ENCODE measurements around the gene PPP1R12B.
"Not testable (repeated sequence)": the region's sequence is repeated elsewhere in the genome, so short reads cannot be mapped to it uniquely, and the experiment has no call there.

PPP1R12B gene

DNA sequence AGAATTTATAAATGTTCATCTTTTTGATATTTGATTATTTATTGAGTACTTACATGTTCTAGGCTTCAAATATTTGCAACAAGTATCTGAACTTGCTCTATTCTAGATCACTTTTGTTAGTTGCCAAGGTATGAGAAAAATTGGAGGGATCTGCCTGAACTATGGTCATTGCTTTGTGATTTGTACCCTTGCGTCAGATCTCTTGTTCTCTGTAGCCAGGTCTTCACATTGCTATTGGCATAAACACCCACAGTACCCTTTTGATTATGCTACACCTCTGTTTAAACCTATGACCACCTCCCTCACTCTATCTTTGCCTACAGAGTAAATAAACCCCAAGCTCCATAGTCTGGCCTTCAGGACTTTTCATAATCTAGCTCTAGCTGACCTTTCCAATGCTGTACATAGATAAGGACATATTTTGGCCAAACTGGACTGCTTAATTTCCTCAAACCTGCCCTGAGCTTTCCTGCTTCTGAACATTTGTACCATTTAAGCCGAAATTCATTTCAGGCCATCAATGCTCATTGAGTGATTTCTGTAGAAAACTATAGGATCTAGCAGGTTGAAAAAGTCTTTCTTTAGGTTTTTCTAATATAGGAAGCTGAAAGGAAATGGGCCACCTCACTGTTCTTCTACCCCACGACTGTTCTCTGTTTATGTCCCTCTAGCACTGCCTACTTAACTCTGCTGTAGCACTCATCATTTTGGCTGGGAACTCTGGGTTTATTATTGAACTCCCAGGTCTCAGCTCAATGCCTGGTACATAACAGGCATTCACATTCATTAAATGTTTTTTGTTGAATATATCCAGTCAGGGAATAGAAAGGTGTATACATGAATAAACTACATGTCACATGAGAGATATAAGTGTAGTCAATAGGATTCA lies 84.9 kb downstream of the PPP1R12B start:
- H3K4me3 ChIP-seq (replicated peaks in 1 of 2; ENCODE audit: low read depth in 2 of 2, low read length in 2 of 2) = no peak overlapping the region
- TF ChIP-seq, protein P1, sequence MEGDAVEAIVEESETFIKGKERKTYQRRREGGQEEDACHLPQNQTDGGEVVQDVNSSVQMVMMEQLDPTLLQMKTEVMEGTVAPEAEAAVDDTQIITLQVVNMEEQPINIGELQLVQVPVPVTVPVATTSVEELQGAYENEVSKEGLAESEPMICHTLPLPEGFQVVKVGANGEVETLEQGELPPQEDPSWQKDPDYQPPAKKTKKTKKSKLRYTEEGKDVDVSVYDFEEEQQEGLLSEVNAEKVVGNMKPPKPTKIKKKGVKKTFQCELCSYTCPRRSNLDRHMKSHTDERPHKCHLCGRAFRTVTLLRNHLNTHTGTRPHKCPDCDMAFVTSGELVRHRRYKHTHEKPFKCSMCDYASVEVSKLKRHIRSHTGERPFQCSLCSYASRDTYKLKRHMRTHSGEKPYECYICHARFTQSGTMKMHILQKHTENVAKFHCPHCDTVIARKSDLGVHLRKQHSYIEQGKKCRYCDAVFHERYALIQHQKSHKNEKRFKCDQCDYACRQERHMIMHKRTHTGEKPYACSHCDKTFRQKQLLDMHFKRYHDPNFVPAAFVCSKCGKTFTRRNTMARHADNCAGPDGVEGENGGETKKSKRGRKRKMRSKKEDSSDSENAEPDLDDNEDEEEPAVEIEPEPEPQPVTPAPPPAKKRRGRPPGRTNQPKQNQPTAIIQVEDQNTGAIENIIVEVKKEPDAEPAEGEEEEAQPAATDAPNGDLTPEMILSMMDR (IDR thresholded peaks at IDR 0.05; ENCODE audit: low read depth, low read length) = no peak
- no peak for DNase-seq (ENCODE audit: low read depth in 2 of 2)

DNA sequence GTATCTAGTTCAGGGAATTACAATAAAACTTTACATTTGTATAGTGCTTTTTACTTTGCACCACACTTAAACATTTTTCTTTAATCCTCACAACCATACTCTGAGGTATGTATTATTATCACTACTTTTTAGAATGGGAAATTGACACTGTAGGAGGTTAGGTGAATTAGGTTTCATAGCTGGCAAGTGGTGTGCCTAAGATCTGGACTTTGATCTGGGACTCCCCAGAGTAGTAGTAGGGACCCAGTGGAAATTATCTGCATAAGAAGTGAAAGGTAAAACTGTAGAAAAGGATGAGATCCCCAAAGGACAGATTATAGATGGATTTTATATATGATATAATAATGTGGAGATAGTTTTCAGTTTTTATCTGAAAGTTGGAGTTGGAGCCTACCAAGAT lies 85.6 kb downstream of the PPP1R12B start:
- TF ChIP-seq, protein P1 (IDR thresholded peaks at IDR 0.05; ENCODE audit: low read depth, low read length) = no peak
- no peak for DNase-seq (ENCODE audit: low read depth in 2 of 2)
- H3K4me3 ChIP-seq (replicated peaks in 1 of 2; ENCODE audit: low read depth in 2 of 2, low read length in 2 of 2) = no peak overlapping the region

DNA sequence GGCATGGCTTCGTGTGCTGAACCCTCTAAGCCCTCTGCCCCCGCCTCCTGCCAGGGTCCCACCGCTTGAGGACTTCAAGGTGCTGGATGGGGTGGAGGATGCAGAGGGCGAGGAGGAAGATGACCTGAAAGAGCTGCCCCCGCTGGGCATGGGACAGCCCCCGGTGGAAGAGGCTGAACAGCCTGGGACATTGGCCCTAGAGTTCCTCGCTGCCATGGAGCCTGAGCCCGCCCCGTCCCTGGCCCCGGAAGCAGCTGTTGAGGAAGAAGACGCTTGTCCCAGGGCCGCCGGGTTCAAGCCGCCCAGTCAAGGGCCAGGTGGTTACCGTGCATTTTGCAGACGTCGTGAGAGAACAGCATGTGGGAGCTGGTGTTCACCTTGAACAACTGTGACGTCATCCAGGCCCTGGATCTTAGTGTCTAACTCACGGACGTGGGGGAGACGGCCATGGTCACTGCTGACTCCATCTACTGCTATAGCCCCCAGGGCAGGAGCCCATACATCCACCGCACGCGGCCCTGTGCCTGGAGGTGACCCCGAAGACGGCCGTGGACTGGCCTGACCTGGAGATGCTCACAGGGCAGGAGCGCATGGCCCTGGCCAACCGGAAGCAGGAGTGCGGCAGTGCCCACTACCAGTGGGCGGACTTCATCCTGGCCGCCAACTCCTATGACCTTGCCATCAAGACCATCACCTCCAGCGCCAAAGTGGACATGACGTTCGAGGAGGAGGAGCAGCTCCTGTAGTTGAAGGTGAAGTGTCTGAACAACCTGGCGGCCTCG lies 90.1 kb downstream of the PPP1R12B start:
- H3K4me3 ChIP-seq (replicated peaks in 1 of 2; ENCODE audit: low read depth in 2 of 2, low read length in 2 of 2) = no peak overlapping the region
- TF ChIP-seq, protein P1 (IDR thresholded peaks at IDR 0.05; ENCODE audit: low read depth, low read length) = no peak
- no peak for DNase-seq (ENCODE audit: low read depth in 2 of 2)

DNA sequence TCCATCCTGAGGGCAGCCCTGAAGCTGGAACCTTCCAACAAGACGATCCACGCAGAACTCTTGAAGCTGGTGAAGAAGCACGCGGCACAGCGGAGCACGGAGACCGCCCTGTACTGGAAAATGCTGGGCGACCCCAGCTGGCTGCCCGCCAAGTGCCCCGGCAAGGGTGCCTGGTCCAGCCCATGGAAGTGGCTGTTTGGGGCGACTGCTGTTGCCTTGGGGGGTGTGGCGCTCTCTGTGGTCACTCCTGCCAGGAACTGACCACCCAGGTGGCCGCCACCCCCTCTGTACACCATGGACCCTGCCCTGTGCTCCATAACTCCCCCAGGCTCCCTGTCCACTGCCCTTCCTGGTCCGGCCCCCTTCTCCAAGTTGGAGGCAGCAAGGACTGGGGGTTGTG lies 90.8 kb downstream of the PPP1R12B start:
- H3K4me3 ChIP-seq (replicated peaks in 1 of 2; ENCODE audit: low read depth in 2 of 2, low read length in 2 of 2) = no peak overlapping the region
- TF ChIP-seq, protein P1 (IDR thresholded peaks at IDR 0.05; ENCODE audit: low read depth, low read length) = no peak
- no peak for DNase-seq (ENCODE audit: low read depth in 2 of 2)

DNA sequence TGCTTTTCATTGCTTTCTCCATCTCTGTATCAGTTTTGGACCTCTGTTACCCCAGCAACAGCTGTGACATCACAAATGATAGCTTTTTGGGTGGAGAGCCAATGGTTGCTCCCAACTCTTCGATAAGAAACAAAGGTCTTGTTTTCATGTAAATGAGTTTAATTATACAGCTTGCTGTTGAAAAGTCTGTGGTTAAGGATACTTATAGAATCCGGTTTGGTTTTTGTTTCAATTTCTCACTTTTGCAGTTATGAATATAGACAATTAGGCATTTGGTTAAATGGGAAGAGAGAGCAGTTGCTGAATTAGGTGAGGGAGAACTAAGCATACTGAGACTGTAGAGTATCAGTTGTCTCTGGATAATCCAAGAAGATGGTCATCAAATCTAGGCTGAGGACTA lies 99.6 kb downstream of the PPP1R12B start:
- not testable (repeated sequence) for DNase-seq (ENCODE audit: low read depth in 2 of 2); H3K4me3 ChIP-seq (replicated peaks in 1 of 2; ENCODE audit: low read depth in 2 of 2, low read length in 2 of 2)

DNA sequence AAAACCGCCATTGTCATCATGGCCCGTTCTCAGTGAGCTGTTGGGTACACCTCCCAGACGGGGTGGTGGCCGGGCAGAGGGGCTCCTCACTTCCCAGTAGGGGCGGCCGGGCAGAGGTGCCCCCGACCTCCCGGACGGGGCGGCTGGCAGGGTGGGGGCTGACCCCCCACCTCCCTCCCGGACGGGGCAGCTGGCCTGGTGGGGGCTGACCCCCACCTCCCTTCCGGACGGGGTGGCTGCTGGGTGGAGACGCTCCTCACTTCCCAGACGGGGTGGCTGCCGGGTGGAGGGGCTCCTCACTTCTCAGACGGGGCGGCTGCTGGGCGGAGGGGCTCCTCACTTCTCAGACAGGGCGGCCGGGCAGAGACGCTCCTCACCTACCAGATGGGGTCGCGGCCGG lies 103.1 kb downstream of the PPP1R12B start:
- not testable (repeated sequence) for DNase-seq (ENCODE audit: low read depth in 2 of 2); H3K4me3 ChIP-seq (replicated peaks in 1 of 2; ENCODE audit: low read depth in 2 of 2, low read length in 2 of 2)

DNA sequence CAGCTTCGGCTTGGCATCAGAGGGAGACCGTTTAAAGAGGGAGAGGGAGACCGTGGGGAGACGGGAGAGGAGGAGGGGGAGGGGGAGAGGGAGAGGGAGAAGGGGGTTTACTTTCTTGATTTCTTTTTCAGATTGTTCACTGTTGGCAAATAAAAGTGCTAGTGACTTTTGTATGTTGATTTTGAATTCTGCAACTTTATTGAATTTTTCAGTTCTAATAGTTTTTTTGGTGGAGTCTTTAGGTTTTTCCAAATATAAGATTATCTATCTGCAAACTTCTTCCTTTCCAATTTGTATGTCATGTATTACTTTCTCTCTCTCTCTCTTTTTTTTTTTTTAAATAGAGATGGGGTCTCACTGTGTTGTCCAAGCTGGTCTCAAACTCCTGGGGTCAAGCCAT lies 104.0 kb downstream of the PPP1R12B start:
- TF ChIP-seq, protein P1 (IDR thresholded peaks at IDR 0.05; ENCODE audit: low read depth, low read length) = no peak
- no peak overlapping the region for H3K4me3 ChIP-seq (replicated peaks in 1 of 2; ENCODE audit: low read depth in 2 of 2, low read length in 2 of 2)
- no peak for DNase-seq (ENCODE audit: low read depth in 2 of 2)

DNA sequence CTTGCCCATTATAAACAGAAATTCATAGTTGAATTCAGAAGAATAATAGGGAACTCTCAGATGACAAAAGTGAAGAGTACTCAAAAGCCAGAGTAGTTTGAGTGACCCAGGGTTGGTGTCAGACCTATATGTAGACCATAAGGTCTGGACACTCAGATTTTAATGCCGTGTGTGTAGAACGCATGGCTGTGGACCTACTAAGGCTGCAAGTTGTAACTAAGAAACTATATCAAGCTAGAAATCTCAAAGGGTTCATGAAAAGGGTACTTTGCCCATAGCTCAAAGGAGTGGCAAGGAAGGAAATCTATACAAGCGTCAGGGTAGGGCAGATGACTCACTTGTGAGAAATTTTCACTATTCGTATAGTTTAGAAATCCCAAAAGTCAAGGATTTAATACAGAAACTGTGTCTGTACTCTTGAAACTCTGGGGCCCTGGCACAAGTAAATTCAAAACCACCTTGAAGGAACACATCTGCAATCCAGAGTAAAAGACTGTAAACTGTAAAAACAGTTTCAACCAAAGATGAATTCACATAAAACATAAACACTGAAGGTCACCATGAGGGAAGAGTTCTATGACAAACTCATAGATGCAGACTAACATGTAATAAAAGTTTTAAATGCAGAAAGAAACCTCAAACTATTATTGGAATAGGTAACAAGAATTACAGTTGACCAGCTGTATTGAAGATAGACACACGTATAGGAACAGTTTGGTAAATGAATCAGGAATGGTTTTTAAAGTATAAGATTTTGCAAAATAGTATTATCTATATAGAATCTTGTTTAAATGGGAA lies 108.1 kb downstream of the PPP1R12B start:
- DNase-seq (ENCODE audit: low read depth in 2 of 2) = peak; percentile 57 to 60
- H3K4me3 ChIP-seq (replicated peaks in 1 of 2; ENCODE audit: low read depth in 2 of 2, low read length in 2 of 2) = not testable (repeated sequence)

DNA sequence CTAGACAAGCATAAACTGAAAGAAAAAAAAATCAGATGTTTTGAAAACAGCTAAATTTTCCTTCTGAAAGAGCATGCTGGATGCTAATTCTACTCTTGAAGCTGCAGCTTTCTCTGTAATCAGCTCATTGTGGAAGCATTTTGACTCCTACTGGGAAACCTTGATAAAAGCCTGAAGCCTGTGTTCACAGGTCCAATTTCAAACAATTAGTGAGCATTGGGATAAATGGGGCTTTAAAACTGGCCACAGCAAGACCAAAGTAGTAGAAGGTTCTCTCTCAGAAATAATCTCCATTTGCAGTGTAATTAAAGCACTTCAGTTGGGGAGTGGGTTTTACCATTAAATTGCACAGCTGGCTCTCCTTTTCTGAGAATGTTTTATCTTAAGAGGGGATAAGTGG lies 110.2 kb downstream of the PPP1R12B start:
- not testable (repeated sequence) for DNase-seq (ENCODE audit: low read depth in 2 of 2); H3K4me3 ChIP-seq (replicated peaks in 1 of 2; ENCODE audit: low read depth in 2 of 2, low read length in 2 of 2)

DNA sequence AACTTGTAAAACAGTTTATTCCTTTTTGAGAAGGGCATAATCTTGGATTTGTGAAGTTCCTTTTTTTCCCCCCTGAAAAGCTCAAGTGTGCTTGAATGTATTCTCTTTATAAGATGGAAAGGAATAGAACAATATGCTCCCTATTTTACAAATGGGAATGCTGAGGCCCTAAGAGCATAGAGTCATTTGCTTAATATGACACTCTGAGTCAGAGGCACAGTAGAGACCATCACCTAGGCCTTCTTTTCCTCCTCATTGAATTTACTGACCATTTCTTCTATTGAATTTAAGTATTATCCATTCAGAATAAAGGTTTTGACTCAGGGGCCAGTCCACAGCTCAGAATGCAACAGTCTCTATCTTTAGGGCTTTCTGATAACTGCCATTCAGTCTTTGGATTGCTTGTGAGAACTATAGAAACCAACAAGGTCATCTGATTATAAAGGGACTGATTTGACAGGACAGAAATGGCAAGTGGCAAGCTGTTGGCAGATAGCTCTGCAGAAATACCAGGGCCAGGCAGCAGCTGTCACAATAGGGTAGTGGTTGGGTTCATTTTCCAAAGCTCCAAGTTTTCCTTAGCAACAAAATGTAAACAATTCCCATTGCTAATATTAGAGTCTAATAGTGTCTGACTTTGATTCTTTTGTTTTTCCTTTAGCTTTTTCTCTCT lies 111.1 kb downstream of the PPP1R12B start:
- peak in 1 of 2 donors; percentile 22 for DNase-seq (ENCODE audit: low read depth in 2 of 2)
- H3K4me3 ChIP-seq (replicated peaks in 1 of 2; ENCODE audit: low read depth in 2 of 2, low read length in 2 of 2) = not testable (repeated sequence)

DNA sequence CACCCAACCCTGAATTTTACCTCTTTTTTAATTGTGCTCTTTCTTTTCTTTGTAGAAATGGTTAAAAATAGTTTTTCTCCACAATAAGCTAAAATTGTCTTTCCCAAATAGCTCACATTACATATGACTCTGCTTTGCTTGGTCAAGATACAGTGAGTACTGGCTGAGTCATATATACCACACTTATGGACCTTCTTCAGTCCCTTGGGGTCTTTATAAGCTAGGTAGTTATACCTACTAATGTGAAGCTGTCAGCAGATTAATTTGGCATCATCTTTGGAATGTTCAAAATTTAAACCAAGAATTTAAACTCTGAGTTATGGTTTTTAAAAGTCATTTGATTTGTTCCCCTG lies 111.6 kb downstream of the PPP1R12B start:
- peak; percentile 31 to 76 for DNase-seq (ENCODE audit: low read depth in 2 of 2)
- not testable (repeated sequence) for H3K4me3 ChIP-seq (replicated peaks in 1 of 2; ENCODE audit: low read depth in 2 of 2, low read length in 2 of 2)

Measured in cardiac fibroblast (primary cell).